Measurements from ENCODE around the gene FASN.
A peak's percentile ranks its signal among the peaks of the same experiment; 100 is the strongest.

Gene FASN

GRCh38 chr17:82037092-82037888, 60.7 kb downstream of the FASN start, which contains the start of gene DCXR:
Gene DCXR (minus strand): TSS chr17:82037697. CDS start chr17:82037682, 15 bp downstream.
- peak within 1 kb of the TSS; percentile 63 for H2AFZ ChIP-seq (ENCODE audit: low read length)
- no peaks in the 10 kb centered on the region for H3K36me3 ChIP-seq (replicated peaks; ENCODE audit: insufficient read depth, low read length)
- peak within 1 kb of the TSS; percentile 89 for H3K27ac ChIP-seq (ENCODE audit: low read length)
- H3F3A ChIP-seq (ENCODE audit: insufficient read depth, low read length): no peaks in the 10 kb centered on the region
- H3K9ac ChIP-seq (ENCODE audit: low read length): peak within 1 kb of the TSS; percentile 84
- peaks cover 12% of the 10 kb centered on the region for H3K79me2 ChIP-seq (ENCODE audit: low read length)
- H3K4me1 ChIP-seq (ENCODE audit: low read length): peaks cover 10% of the 10 kb centered on the region; the same call in 1 of the 2 replicates
- TF ChIP-seq EZH2phosphoT487 (IDR thresholded peaks at IDR 0.05; ENCODE audit: low read length) (no peak), CTCF (IDR thresholded peaks at IDR 0.05; ENCODE audit: low read length) (peak; percentile 72), EZH2 (optimal IDR thresholded peaks at IDR 0.05; ENCODE audit: low read depth, low read length) (no peak)
- H3K27me3 ChIP-seq (replicated peaks; ENCODE audit: insufficient read depth, low read length): 0 out of 2 replicates have a peak, but pooled peaks cover 6% of the 10 kb centered on the region
- peak; percentile 97 for DNase-seq
- peak within 1 kb of the TSS; percentile 93 for H3K4me3 ChIP-seq (ENCODE audit: low read length)
- peak within 1 kb of the TSS; percentile 99 for H3K4me2 ChIP-seq (ENCODE audit: low read depth, low read length)
- no peaks in the 10 kb centered on the region for H3K9me2 ChIP-seq (replicated peaks; ENCODE audit: insufficient read depth, low read length)
- no peaks in the 10 kb centered on the region for H3K9me3 ChIP-seq (replicated peaks; ENCODE audit: insufficient read depth, low read length)
- no peaks in the 10 kb centered on the region for H4K20me1 ChIP-seq (ENCODE audit: insufficient read depth, low read length)

DNA sequence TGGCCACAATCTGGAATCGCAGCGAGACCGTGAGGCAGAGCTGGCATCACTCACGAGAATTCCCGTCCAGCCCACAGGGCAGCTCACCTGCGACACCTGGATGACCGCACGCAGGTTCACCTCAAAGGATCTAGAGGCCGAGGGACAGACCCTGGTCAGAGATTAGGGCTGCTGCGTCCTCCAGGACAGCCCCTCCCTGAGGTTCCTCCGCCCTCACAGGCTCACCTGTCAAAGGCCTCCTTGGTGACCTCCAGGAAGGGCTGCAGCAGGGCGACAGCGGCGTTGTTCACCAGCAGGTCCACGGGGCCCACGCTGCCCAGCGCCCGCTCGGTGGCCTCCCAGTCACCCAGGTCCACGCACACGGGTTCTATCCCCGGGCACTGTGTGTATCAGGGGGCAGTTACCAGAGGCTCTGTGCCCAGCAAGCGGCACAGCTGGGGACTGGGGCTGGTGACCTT, 61.4 kb downstream of the FASN start:
- no peaks in the 10 kb centered on the region for H3K9me2 ChIP-seq (replicated peaks; ENCODE audit: insufficient read depth, low read length)
- DNase-seq: no peak
- H3K27me3 ChIP-seq (replicated peaks; ENCODE audit: insufficient read depth, low read length): 0 out of 2 replicates have a peak, but pooled peaks cover 6% of the 10 kb centered on the region
- peak overlapping the region; percentile 99 for H3K4me2 ChIP-seq (ENCODE audit: low read depth, low read length)
- H3K9me3 ChIP-seq (replicated peaks; ENCODE audit: insufficient read depth, low read length): no peaks in the 10 kb centered on the region
- H4K20me1 ChIP-seq (ENCODE audit: insufficient read depth, low read length): no peaks in the 10 kb centered on the region
- H3K9ac ChIP-seq (ENCODE audit: low read length): peak overlapping the region; percentile 84
- no peak for TF ChIP-seq CTCF (IDR thresholded peaks at IDR 0.05; ENCODE audit: low read length)
- no peak for TF ChIP-seq EZH2phosphoT487 (IDR thresholded peaks at IDR 0.05; ENCODE audit: low read length)
- no peak for TF ChIP-seq EZH2 (optimal IDR thresholded peaks at IDR 0.05; ENCODE audit: low read depth, low read length)
- H3K27ac ChIP-seq (ENCODE audit: low read length): peak overlapping the region; percentile 89; the same call in 1 of the 2 replicates
- H3K79me2 ChIP-seq (ENCODE audit: low read length): peaks cover 12% of the 10 kb centered on the region
- peak overlapping the region; percentile 93 for H3K4me3 ChIP-seq (ENCODE audit: low read length)
- no peaks in the 10 kb centered on the region for H3F3A ChIP-seq (ENCODE audit: insufficient read depth, low read length)
- no peaks in the 10 kb centered on the region for H3K36me3 ChIP-seq (replicated peaks; ENCODE audit: insufficient read depth, low read length)
- 0 out of 2 replicates have a peak overlapping the region, but pooled peaks have one; percentile 45 for H2AFZ ChIP-seq (ENCODE audit: low read length)
- H3K4me1 ChIP-seq (ENCODE audit: low read length): peaks cover 12% of the 10 kb centered on the region; the same call in 1 of the 2 replicates

GRCh38 chr17:82035956-82036633, 61.9 kb downstream of the FASN start:
- H3K9ac ChIP-seq (ENCODE audit: low read length): peak overlapping the region; percentile 84; the same call in 1 of the 2 replicates
- no peak overlapping the region for H2AFZ ChIP-seq (ENCODE audit: low read length)
- H3K4me2 ChIP-seq (ENCODE audit: low read depth, low read length): peak overlapping the region; percentile 99
- no peaks in the 10 kb centered on the region for H3K9me3 ChIP-seq (replicated peaks; ENCODE audit: insufficient read depth, low read length)
- peaks cover 12% of the 10 kb centered on the region; the same call in 1 of the 2 replicates for H3K4me1 ChIP-seq (ENCODE audit: low read length)
- 0 out of 2 replicates have a peak, but pooled peaks cover 2% of the 10 kb centered on the region for H3K27me3 ChIP-seq (replicated peaks; ENCODE audit: insufficient read depth, low read length)
- no peaks in the 10 kb centered on the region for H3K36me3 ChIP-seq (replicated peaks; ENCODE audit: insufficient read depth, low read length)
- no peaks in the 10 kb centered on the region for H4K20me1 ChIP-seq (ENCODE audit: insufficient read depth, low read length)
- TF ChIP-seq EZH2phosphoT487 (IDR thresholded peaks at IDR 0.05; ENCODE audit: low read length): no peak
- peak overlapping the region; percentile 93 for H3K4me3 ChIP-seq (ENCODE audit: low read length)
- H3K27ac ChIP-seq (ENCODE audit: low read length): no peak overlapping the region
- peaks cover under 1% of the 10 kb centered on the region; the same call in 1 of the 2 replicates for H3F3A ChIP-seq (ENCODE audit: insufficient read depth, low read length)
- no peaks in the 10 kb centered on the region for H3K9me2 ChIP-seq (replicated peaks; ENCODE audit: insufficient read depth, low read length)
- no peak for DNase-seq
- H3K79me2 ChIP-seq (ENCODE audit: low read length): peaks cover 12% of the 10 kb centered on the region

Measured in MM.1S (cell line).